Subcutaneous abdominal adipose tissue (tissue), 5 donors: Measurements from ENCODE around the gene MYLK4.

Experiments
- H3K27ac ChIP-seq: one replicate; pipeline ENCODE4 v1.7.0; 2013; ENCODE audit warnings: low read depth, mild to moderate bottlenecking, inconsistent platforms, low read length, moderate library complexity
- H3K27me3 ChIP-seq, 5 donors: one replicate each; pipeline ENCODE4 v1.7.0; 2013; ENCODE audit warnings: low read length in 5 of 5, inconsistent platforms in 1 of 5; ENCODE audit not compliant: control insufficient read depth in 5 of 5, insufficient read depth in 4 of 5
- H3K36me3 ChIP-seq, 5 donors: one replicate each; pipeline ENCODE4 v1.7.0; 2013; ENCODE audit warnings: low read length in 5 of 5; ENCODE audit not compliant: control insufficient read depth in 5 of 5, insufficient read depth in 5 of 5
- H3K4me1 ChIP-seq, 5 donors: one replicate each; pipeline ENCODE4 v1.7.0; 2013; ENCODE audit warnings: low read length in 5 of 5, mild to moderate bottlenecking in 3 of 5, moderate library complexity in 1 of 5; ENCODE audit not compliant: control insufficient read depth in 5 of 5, insufficient read depth in 5 of 5
- H3K4me3 ChIP-seq, 5 donors: one replicate each; pipeline ENCODE4 v1.7.0; 2013; ENCODE audit warnings: low read length in 5 of 5, low read depth in 1 of 5
- H3K9ac ChIP-seq, 5 donors: one replicate each; pipeline ENCODE4 v1.7.0; 2013; ENCODE audit warnings: low read length in 5 of 5, mild to moderate bottlenecking in 4 of 5, moderate library complexity in 3 of 5
- H3K9me3 ChIP-seq, 5 donors: one replicate each; pipeline ENCODE4 v1.7.0; 2013; ENCODE audit warnings: low read length in 5 of 5; ENCODE audit not compliant: control insufficient read depth in 5 of 5
- donor health status: healthy.
- donor health status: healthy.
- donor health status: healthy.
- donor health status: healthy.
- donor health status: healthy.

Gene MYLK4

DNA sequence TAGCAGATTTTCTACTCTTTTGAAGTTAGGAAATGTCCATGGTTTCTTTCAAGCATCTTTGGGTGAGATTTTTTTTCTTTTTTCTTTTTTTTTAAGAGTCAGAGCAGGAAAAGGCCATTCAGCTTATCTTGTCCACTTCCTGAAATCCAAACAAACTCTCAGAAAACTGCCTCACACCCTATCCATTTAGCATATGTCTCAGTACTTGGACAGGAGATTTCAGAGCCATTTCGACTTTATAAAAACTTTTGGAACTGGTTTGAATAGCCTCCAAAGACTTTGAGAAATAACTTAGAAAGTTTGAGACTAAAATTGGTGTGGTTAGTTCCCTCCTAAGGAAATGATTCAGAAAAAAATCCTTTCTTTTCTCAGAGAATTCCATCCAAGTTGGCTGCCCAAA is 125.1 kb downstream of the MYLK4 start:
- no peak overlapping the region for H3K4me3 ChIP-seq
- H3K4me1 ChIP-seq, result no peaks in the 10 kb centered on the region
- no peak overlapping the region for H3K9ac ChIP-seq
- H3K27me3 ChIP-seq, result peaks cover 0 to 2% (median 0%) of the 10 kb centered on the region in 5 donors
- H3K9me3 ChIP-seq, result no peaks in the 10 kb centered on the region
- H3K27ac ChIP-seq, result no peak overlapping the region
- no peaks in the 10 kb centered on the region for H3K36me3 ChIP-seq

DNA sequence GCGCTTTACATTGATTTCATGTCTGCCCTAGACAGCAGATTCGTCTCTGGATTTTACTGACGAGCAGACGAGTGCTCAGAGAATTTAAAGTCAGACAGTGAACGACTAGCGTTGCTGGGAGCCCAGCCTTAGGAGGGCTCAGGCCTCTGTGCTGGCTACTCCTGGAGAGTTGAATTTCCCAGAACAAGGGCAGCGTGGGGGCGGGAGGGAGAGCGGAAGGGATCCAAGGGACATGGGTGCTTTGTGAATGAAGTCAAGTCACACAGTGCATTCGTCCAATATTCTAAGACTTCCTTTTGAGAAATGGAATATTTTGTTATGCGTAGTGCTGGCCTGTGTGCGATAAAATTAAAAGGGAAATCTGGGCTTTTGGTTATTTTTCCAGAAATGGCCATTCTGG is 126.5 kb downstream of the MYLK4 start:
- Histone ChIP-seq H3K36me3 (no peaks in the 10 kb centered on the region), H3K9ac (no peak overlapping the region), H3K4me3 (no peak overlapping the region), H3K27me3 (peaks cover 0 to 5% (median 0%) of the 10 kb centered on the region in 5 donors), H3K27ac (no peak overlapping the region), H3K4me1 (no peaks in the 10 kb centered on the region), H3K9me3 (no peaks in the 10 kb centered on the region)

DNA sequence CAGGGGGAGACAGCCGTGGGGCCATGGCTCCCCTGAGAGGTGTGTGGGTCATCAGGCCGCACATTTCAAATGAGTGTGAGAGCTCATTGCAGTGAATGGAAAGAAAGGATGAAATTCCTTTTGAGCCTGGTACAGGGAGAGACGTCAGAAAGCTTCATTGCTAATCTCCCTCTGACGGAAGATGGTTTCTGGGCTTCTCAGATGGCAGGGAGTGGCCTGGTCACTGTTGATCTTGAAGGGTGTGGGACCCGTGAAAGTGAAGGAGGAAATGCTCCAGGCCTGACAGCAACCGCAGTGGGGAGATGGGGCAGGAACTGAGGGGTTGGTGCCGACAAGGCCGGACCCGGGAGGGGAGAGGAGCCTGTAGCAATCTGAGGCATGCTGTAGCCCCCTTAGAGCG is 127.4 kb downstream of the MYLK4 start:
- Histone ChIP-seq H3K9ac (no peak overlapping the region), H3K4me3 (no peak overlapping the region), H3K36me3 (no peaks in the 10 kb centered on the region), H3K4me1 (no peaks in the 10 kb centered on the region), H3K27ac (no peak overlapping the region), H3K27me3 (peaks cover 0 to 7% (median 0%) of the 10 kb centered on the region in 5 donors), H3K9me3 (no peaks in the 10 kb centered on the region)

DNA sequence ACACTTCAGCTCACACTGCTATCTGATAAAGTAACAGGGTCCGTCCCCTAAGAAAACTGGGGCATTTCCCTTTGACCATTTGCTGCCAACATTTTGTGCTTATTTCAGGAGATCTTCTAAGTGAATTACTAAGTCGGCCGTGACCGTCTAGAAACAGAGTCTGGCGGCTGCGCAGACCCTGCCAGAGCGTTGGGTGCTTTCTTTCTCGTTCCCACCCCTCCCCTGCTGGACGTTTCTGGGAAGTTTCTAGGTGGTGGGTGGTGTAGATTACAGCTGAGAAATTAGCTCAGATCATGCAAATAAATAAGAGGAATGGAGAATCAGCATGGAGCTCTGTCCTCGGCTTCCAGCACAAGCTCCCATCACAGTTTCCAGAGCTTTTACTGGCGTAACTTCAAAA is 128.1 kb downstream of the MYLK4 start:
- H3K4me1 ChIP-seq, result no peaks in the 10 kb centered on the region
- H3K27ac ChIP-seq, result no peak overlapping the region
- peaks cover 0 to 7% (median 0%) of the 10 kb centered on the region in 5 donors for H3K27me3 ChIP-seq
- no peak overlapping the region for H3K4me3 ChIP-seq
- no peaks in the 10 kb centered on the region for H3K9me3 ChIP-seq
- H3K36me3 ChIP-seq, result no peaks in the 10 kb centered on the region
- H3K9ac ChIP-seq, result no peak overlapping the region

DNA sequence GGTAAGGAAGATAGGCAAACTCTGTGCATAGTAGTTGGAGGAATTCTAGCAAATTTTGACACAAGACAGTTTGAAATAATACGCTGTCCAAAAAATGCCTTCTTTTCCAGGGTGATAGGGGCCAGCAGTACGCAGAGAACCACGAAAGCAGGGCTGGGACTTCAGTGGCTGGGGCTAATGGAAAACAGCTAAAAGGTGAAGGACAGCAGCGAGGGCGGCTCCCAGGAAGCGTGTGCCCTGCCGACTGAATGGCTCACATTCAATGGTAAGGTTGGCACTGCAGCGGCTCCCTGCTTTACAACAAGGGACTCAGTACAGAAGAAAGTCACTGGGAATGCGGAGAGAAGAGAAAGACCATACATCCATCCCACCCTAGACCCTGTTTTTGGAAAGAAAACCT is 131.1 kb downstream of the MYLK4 start:
- no peak overlapping the region for H3K4me3 ChIP-seq
- H3K27ac ChIP-seq, result no peak overlapping the region
- H3K9me3 ChIP-seq, result no peaks in the 10 kb centered on the region
- no peaks in the 10 kb centered on the region for H3K4me1 ChIP-seq
- no peaks in the 10 kb centered on the region for H3K36me3 ChIP-seq
- peaks cover 0 to 7% (median 0%) of the 10 kb centered on the region in 5 donors for H3K27me3 ChIP-seq
- no peak overlapping the region for H3K9ac ChIP-seq

DNA sequence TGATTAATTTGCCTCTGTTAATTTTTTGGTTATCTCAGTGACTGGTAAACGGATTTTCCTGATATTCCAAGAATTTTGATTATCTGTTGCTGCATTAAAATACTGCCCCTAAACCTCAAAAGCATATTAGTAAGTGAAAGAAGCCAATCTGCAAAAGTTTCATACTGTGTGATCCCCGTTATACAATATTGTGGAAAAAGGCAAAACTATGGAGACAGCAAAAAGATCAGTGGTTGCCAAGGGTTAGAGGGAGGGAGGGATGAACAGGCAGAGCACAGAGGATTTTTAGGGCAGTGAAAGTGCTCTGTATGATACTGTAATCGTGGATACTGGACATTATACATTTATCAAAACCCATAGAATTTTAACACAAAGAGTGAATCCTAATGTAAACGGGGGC is 133.0 kb downstream of the MYLK4 start:
- Histone ChIP-seq H3K27me3 (peaks cover 0 to 4% (median 0%) of the 10 kb centered on the region in 5 donors), H3K4me3 (no peak overlapping the region), H3K9me3 (peaks cover 0 to 6% (median 5%) of the 10 kb centered on the region in 5 donors), H3K9ac (no peak overlapping the region), H3K36me3 (no peaks in the 10 kb centered on the region), H3K27ac (no peak overlapping the region), H3K4me1 (no peaks in the 10 kb centered on the region)

DNA sequence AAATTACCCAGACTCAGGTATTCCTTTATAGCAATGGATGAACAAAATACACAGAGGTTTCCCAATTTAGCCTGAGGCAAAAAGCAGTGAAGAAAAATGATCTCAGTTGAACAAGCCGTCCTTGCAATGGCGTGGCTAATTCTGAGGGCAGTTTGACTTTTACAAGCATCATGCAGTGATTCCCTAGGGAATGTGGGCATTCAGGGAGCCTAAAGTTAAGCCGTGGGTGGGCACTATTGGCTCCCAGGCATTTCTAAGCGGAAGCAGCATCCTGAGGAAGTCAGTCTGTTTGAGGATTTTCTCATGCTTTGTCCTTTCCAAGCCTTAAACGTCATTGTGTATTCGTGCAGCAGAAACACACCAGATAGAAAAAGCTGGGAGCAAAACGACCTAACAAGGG is 133.9 kb downstream of the MYLK4 start:
- Histone ChIP-seq H3K27ac (no peak overlapping the region), H3K36me3 (no peaks in the 10 kb centered on the region), H3K4me3 (no peak overlapping the region), H3K9ac (no peak overlapping the region), H3K9me3 (peaks cover 0 to 6% (median 5%) of the 10 kb centered on the region in 5 donors), H3K4me1 (no peaks in the 10 kb centered on the region), H3K27me3 (peaks cover 0 to 4% (median 0%) of the 10 kb centered on the region in 5 donors)

DNA sequence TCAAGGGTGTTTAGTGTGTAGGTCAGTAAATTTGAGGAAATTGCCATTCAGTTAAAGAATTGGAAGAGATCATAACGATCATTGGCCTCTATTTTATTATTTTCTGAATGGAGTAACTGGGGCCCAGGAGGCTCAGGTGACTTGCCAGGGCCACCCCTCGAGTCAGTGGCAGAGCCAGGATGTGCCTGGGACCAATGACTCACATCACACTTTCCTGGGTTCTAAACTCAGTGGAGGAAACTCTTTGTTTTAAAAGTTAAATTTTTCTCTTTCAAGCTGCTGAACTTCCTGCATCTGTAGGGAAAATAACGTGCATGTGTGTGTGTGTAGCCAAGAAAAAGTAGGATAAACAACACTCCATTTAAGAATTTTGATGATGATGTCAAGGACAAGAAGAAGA is 135.5 kb downstream of the MYLK4 start:
- H3K9ac ChIP-seq, result no peak overlapping the region
- no peaks in the 10 kb centered on the region for H3K4me1 ChIP-seq
- no peaks in the 10 kb centered on the region for H3K36me3 ChIP-seq
- no peak overlapping the region for H3K4me3 ChIP-seq
- peaks cover 0 to 4% (median 0%) of the 10 kb centered on the region in 5 donors for H3K27me3 ChIP-seq
- H3K9me3 ChIP-seq, result peaks cover 0 to 6% (median 5%) of the 10 kb centered on the region in 5 donors
- H3K27ac ChIP-seq, result no peak overlapping the region

DNA sequence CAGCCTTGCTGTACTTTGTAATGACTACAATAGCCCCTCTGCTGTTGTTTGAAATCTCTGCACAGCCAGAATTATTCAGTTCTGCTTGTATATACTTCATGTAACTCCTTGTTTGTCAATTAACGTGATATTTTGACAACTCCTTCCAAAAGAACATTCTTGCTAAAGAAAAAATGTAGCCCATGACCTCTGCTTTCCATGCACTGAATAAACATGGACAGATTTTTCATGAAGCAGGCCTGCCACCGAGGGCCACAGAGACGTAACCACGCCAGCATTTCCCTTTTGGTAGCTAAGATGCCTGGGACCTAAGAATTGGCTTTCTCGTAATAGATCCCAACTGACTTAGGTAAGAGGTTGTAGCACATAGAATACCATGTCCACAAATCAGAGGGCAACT is 135.9 kb downstream of the MYLK4 start:
- Histone ChIP-seq H3K27ac (no peak overlapping the region), H3K9me3 (peaks cover 0 to 6% (median 5%) of the 10 kb centered on the region in 5 donors), H3K4me1 (no peaks in the 10 kb centered on the region), H3K9ac (no peak overlapping the region), H3K36me3 (no peaks in the 10 kb centered on the region), H3K27me3 (peaks cover 0 to 4% (median 0%) of the 10 kb centered on the region in 5 donors), H3K4me3 (no peak overlapping the region)

DNA sequence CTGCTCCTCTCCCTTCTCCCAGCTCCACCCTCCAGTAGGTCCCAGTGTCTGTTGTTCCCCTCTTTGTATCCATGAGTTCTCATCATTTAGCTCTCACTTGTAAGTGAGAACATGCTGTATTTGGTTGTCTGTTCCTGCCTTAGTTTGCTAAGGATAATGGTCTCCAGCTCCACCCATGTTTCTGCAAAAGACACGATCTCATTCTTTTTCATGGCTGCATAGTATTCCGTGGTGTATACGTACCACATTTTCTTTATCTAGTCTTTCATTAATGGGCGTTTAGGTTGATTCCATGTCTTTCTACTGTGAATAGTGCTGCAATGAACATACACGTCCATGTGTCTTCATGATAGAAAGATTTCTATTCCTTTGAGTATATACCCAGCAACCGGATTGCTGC is 136.6 kb downstream of the MYLK4 start:
- H3K27me3 ChIP-seq, result peaks cover 0 to 2% (median 0%) of the 10 kb centered on the region in 5 donors
- H3K36me3 ChIP-seq, result no peaks in the 10 kb centered on the region
- no peak overlapping the region for H3K27ac ChIP-seq
- H3K4me3 ChIP-seq, result no peak overlapping the region
- H3K4me1 ChIP-seq, result no peaks in the 10 kb centered on the region
- H3K9ac ChIP-seq, result no peak overlapping the region
- H3K9me3 ChIP-seq, result peaks cover 0 to 6% (median 5%) of the 10 kb centered on the region in 5 donors
